Bone marrow (tissue), 2 donors: ENCODE measurements around the gene MED27.

Source experiments
- DNase-seq, 2 donors: peaks; one replicate each; lab custom pipeline; 2025; lab: John Stamatoyannopoulos, UW

The MED27 gene

DNA sequence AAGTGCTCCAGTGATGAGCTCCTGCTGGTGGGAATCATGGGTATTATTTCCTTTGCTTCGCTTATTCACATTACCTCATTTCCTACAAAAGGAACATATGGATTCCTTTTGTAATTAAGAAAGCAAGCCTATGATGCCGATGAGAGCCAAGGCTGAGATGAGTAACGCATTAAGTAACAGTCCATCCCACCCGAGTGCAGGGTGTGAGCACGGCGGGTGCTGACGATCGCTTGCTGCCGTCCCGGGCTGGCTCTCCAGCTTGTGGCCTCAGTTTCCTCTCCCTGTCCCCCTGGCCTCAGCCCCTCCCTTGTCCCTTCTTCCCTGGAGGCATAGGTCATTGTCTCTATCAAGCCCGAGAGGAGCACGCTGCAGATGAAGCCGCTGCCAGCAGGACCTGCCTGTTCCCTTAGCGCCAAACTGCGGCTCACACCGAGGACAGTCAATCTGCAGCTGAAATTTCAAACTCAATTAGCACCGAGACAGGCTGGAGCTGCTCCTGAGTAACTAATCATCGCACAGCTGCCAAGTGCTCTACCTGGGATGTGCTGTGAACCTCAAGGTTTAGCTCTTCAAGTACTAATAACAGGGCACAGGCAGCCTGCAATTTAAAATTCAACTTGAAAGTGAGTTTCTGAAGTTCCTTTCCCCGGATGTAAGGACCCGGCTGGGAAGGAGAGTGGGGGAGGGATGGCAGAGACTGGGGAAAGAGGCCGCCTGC lies 224.6 kb downstream of the MED27 start:
- no peak for DNase-seq

DNA sequence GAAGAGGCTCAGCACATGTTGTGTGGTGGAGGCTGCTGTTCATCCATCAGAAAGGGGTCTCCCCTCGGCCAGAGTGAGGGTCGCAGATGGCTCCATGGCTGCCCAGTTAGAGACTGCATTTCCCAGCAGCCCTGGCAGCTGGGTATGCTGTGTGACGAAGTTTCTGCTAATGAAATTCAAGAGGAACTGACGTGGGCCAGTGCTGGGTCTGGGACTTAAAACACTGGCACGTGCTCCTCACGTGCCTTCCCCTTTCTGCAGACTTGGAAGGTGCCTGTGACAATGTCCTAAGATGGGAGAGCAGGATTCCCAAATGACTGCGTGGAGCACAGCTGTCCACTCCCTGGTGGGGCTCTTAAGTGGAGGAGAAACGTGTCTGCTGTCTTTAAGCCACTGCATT lies 225.3 kb downstream of the MED27 start:
- no peak for DNase-seq

DNA sequence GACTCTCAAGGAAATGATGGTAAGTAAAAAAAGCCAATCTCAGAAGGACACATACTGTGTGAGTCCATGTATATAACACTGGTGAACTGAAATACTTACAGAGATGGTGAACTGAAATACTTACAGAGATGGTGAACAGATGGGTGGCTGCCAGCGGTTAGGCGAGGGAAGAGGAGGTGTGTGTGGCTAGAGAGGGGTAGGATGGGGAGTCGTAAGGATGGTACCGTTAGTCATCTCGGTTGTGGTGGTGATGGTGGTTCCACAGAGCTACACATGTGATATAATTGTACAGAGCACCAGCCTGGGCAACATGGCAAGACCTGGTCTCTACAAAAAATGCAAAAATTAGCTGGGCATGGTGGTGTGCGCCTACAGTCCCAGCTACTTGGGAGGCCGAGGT lies 226.2 kb downstream of the MED27 start:
- no peak for DNase-seq

DNA sequence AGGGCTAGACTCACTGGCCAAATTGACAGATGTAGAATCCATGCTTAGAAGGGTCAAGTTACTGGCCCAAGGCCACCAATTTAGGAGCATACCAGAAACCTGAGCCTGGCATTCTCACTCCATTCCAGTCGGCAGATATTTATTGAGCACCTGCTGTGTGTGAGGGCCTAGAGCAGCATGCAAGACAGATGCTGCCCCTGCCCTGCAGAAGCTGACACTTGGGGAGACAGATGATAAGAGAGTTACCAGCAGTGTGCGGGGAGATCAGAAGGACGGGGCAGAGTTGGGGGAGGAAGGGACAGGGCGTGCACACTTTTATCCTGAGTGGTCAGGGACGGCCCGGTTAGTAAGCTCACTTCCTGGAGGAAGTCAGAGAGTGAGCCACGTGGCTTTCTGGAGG lies 228.3 kb downstream of the MED27 start:
- DNase-seq, result no peak

DNA sequence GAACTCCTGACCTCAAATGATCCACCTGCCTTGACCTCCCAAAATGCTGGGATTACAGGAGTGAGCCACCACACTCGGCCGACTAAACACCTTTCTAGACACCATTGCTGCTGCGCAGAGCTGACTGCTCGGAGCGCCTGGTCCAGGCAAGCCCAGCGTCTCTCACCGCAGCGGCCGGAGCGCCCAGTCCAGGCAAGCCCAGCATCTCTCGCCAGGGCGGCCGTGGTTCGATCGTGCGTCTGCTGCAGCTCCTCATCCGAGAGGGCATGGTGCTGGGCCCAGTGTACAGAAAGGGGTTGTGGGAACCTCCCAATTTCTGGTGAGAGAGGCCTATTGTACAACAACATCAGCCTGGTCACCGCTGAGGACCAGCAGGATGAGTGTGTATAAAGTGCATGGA lies 230.3 kb downstream of the MED27 start:
- no peak for DNase-seq

DNA sequence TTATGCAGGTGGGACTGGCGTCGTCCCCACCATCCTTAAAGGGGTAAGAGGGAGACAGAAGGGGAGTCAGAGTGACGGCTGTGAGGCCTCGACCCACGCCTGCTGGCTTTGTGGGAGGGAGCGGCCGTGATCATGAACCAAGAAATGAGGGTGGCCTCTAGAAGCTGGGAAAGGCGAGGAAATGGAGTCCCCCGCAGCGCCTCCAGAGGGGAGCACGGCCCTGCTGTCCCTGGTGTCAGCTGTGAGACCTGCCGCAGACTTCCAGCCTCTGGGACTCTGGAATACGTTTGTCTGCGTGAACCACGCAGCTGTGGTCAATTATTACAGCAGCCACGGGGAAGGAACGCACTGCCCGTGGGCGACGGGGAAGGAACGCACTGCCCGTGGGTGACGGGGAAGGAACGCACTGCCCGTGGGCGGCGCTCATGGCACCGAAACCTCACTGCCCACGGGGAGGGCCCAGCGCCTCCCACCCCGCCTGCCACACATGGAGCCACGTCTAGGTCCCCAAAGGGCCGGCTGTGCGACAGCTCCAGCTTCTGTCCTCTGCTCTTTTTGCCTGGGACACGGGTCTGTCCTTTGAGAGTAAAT lies 231.0 kb downstream of the MED27 start:
- DNase-seq, result no peak

DNA sequence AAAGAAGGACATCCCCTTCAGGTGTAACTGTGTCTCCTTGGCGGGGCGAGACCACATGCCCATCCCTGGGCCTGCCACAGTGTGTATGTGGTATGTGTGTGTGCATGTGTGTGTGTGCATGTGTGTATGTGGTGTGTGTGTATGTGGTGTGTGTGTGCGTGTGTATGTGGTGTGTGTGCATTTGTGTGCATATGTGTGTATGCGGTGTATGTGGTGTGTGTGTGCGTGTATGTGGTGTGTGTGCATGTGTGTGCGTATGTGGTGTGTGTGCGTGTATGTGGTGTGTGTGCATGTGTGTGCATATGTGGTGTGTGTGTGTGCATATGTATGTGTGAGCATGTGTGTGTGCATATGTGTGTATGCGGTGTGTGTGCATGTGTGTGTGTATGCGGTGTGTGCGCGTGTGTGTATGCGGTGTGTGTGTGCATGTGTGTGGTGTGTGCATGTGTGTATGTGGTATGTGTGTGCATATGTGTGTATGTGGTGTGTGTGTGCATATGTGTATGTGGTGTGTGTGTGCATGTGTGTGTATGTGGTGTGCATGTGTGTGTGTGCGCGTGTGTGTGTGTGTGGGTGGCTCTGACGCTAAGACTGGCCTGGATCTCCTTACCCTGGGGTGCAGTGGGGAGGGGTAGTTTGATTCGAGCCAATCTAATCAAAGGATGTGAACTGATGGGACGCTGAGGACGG lies 231.9 kb downstream of the MED27 start:
- no peak for DNase-seq

DNA sequence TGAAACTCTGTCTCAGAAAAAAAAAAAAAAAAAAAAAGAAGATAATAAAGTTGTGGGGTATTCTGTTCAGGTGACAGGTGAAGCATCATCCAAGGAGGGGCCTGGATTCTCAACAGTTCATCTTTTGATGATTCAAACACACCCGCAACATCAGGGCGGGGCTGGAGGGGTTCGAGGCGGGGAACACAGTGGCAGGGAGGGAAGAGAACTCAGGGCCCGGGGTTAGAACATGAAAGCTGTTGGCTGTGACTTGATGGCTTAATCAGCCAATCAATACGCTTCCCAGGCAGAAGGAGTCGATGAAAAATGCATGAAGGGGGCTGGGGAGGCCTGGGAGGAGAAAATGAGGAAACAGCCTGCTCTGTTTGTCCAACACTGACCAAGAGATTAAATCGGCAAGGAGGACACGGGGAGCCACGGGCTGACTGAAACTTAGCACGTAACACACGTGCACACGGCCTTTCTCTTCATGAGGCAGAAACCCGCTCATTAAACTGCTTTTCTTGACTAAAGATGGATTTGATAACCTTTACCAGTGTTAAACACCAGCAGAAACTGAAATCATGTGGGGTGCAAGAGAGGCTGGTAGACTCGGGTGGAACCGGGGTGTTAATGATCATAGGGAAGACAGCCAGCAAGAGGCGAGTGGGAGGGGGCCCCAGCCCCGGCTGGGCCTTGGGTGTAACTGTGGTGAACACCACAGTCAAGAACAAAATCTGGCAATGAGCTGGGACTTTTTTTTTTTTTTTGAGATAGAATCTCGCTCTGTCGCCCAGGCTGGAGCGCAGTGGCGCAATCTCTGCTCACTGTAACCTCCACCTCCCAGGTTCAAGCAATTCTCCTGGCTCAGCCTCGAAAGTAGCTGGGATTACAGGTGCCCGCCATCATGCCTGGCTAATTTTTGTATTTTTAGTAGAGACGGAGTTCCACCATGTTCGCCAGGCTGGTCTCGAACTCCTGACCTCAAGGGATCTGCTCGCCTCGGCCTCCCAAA lies 234.1 kb downstream of the MED27 start:
- DNase-seq, result no peak

DNA sequence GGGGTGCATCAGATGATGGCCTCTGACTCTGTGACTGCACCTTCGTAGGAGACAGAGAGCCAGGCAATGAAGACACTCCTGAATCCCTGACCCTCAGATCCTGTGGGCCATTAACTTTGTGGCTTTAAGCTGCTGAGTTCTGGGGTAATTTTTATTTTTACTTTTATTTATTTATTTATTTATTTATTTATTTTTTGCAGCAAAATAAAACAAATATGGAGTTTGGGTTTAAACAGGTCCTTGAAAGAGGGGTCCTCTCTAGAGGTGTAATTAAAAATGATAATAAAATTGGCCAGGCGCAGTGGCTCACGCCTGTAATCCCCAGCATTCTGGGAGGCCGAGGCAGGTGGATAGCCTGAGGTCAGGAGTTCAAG lies 234.9 kb downstream of the MED27 start:
- no peak for DNase-seq

DNA sequence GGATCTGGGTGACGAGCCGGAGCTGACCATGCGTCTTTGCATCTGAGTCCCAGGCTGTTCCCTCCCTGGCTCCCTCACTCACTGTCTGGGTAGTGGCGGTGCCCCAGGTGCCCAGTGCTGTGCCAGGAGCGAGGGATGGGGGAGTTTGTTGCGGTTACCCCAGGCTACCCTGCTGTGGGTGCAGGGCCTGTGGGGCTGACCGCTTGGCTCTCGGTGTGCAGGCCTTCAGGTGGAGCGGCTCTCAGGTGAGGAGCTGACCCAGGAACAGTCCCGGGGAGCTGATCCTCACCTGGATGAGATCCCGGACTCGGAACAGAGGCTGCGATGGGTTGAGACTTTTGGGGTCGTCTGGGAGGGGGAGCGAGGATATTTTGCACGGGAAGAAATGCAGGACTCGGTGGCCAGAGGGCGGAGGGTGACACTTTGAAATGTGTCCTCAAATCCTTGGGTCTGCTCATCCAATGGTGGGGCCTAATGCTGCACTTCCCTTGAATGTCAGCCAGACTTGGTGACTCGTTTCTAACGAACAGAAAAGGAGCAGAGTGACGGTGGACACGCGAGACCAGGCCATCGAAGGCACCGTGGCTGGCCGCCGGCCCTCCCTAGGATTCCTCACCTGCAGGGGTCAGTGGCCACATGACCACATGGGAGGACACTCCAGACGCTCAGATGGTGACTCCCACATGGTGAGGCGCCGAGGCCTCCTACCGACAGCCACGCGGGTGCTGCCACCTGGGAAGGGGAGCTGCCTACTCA lies 235.5 kb downstream of the MED27 start:
- DNase-seq, result no peak

DNA sequence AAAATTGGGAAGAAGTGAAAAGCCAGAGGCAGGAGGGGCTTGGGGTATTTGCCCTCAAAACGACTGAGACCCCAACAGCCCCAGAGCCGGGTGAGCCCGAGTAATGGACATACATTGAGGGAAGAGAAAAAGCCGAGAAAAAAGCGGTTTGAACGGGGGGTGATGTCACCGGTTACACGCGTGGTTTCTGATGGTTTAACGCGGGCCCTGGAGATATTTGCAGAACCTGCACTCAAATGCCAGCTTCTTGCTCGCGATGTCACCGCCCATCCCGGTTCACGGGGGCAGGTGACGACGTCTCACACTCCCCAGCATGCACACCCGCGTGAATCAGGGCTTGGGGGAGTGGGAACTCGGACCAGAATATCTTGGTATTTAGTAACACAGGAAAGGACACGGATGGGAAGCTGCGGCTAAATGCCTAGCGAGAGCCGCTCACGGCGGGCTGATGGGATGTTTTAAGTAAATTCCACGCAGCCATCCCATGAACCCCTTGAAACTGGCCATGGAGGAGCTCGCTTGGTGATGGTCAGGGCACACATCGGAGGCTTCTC lies 237.8 kb downstream of the MED27 start:
- DNase-seq, result no peak

DNA sequence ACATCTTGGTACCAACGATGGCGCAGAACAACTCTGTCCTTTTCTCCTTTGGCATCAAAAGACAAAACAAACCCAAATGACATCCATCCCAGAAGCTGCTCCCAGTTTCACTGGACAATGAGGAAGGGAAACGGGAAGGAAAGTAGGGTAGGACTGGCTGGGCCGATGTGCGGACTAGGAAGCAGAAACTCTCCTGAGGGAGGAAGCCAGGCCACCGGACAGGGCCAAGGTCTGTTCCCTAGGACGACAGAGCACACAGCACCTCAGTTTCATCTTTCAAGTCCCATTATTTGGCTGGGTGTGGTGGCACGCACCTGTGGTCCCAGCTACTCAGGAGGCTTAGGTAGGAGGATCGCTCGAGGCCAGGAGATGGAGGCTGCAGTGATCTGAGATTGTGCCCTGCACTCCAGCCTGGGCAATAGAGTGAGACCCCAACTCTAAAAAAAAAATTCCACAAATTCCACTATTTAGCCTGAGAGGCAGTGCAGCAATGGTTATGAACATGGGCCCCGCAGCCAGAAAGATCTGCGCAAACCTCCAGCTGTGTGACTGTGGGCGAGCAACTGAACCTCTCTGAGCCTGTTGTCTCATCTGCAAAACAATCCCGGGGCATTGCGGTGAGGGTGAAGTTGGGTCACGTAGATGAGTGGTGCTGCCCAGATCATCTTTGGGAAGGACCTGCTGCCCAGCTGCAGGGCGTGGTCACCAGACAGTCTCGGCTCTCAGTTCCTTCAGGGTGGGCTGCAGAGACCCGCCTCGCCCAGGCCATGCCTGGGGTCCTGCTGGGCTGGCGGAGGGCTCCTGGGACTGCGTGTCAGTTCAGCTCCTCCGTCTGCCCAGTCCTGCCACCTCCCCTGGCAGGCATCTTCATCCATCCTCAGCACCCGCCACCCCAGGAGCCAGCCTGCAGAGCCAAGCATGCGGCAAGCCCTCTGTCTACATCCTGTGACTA lies 238.6 kb downstream of the MED27 start:
- DNase-seq, result no peak

DNA sequence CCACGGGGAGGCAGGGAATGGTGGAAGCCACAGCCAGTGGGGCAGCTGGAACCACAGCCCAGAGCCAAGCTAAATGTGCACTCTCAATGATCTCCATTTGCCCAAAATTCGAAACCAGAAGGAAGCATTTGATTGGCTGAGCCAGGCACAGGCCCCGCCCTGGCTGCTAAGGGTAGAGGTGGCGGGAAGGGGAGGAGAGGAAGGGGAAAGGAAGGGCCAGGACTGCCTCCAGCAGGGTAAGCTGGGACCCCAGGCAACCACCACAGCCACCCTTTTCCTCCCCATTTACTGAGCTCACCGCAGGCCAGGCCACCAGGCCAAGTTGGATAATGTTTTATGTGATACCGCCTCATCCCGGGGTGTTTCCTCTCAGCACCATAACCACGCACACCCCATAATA lies 239.4 kb downstream of the MED27 start:
- DNase-seq, result no peak

DNA sequence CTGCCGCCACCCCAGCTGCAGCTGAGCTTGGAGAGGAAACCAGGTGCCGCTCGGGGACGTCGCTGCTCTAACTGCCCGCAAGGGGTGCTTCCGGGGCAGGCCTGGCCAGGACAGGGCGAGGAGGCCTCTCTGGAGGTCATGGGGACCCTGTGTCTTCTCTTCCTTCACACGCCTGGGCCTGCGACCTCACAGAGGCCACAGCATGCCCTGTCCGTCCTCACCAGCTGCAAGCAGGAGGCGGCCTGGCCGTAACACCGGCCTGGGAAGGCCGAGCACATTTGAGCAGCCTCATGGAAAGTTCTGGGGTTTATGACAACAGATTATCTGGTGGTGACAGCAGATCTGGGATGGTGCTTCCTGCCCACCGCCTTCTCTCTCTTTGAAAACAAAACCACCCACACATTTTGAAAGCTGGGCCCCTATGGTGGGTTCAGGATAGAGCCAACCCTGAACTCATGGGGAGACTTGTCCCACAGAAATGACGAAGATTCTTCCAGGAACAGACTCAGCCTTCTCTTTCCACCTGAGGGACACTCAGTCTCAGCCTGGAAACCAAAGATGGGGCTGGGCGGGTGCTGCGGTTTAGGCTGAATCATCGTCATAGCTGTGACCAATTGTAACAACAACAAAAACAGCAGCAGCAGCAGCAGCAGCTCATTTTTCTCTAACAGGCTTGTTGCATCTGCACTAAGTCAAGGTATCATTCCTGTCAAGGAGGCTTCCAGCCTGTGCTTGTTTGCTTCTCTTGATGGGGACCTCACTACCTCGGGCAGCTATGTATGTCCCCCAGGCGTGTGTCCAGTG lies 240.2 kb downstream of the MED27 start:
- no peak for DNase-seq

DNA sequence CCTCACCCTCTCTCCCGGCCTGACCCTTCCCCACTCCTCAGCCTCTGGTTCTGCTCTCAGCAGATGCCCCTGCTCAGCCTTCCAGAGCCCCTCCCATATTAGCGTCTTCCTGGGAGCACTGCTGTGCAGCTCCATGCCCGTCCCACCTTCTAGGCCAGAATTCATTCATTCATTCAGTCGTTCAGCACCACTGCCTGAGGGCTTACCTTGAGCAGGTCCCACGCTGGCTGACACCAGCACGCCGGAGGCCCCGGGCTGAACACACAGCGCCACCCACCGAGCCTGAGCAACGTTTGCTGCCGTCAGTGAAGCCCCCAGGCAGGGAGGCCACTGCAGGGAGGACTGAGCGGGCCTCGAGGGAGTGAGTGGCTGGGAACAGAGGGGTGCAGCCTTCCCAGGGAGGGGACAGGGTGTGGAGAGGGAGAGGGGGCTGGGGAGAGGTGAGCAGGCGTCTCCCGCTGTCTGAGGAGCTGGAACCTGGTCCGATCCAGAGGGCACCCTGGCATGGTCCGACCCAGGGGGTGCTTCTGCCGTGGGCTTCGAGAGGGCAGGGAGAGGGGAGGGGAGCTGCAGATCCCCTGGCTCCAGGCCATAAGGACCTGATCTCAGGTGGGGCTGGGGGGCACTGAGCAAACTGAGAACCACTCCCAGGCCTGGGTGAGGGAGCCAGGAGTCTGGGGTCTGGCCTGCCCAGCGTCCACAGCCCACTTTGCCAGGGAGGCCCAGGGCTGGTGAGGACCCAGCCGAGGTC lies 241.0 kb downstream of the MED27 start:
- DNase-seq, result no peak

DNA sequence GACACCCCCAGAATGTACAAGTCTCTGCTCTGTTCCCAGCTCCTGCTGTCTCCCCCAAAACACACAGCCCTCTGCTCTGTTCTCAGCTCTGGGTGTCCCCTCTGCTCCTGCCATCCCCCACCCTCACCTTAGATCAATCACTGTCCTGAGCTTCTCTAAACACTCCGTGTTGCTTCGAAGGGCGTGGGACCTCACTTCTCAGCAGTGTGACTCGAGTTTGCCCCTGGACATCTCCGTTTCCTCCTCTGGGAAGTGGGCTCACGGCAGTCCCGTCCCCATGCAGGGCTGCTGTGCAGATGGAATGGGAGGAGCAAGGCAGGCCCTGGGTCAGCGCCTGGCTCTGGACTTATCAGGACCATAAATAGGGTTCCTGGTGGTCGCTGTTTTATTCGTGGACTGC lies 241.8 kb downstream of the MED27 start:
- DNase-seq, result no peak

DNA sequence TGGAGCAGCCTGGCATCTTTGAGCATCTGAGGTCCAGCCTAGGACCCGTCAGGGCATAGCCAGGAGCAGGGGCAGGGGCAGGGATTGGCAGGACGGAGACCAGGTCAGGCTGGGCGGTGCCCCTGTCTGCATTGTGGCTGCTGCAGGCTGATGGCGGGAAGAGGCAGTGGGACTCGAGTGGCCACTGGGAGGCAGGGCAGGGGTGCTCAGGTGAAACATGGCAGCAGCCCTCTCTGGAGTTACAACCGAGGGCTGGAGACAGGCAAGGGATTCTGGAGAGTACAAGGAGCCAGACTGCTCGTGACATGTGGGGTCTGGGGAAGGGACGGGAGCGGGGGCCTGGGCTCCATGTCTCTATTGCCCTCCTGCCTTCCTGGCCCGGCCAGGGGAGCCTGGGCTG lies 242.4 kb downstream of the MED27 start:
- DNase-seq, result no peak

DNA sequence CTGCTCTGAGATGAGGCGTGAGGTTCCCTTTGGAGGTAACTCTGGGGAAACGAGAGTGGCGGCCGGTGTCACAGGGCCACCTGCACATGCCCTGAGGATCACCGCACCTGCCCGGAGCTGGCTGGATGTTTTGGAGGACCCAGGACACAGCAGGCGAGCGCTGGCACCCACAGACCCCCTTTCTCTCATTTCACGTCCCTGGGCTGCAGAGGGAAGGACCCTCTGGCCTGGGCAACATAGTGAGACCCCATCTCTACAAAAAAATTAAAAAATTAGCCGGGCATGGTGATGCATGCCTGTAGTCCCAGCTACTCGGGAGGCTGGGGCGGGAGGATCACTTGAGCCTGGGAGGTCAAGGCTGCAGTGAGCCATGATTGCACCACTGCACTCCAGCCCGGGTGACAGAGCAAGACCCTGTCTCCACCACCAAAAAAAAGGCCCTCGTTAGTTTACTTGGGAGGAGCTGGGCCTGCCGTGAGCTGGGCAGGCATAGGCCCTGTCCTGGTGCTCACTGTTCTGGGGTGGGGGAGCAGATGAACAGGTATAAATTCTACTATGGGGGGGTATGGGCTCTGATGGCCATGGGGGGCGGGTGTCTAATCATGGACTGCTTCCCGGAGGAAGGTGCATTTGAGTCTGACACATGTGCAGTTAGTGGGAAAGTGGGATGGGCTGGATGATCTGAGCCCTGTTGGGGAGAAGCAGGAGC lies 242.9 kb downstream of the MED27 start:
- no peak for DNase-seq
